H9 (cell line): ENCODE measurements around the gene KHSRP. TPM values are rescaled to one million over a fixed set of nuclear protein-coding genes. Genes with fewer than 3 reads are reported as not detected.

Experiments used
- DNase-seq: peaks from one replicate; pipeline ENCODE4 v3.0.0-alpha.2; 2017
- H2AFZ ChIP-seq: one replicate; pipeline ENCODE4 v1.6.1; 2013; ENCODE audit warnings: mild to moderate bottlenecking, low read length, control low read depth, moderate library complexity
- H2AK5ac ChIP-seq: 2 replicates; pipeline ENCODE4 v1.6.1; 2013; ENCODE audit warnings: low read length, control low read depth, mixed read lengths; ENCODE audit not compliant: insufficient read length
- H2BK120ac ChIP-seq: one replicate; pipeline ENCODE4 v1.6.1; 2013; ENCODE audit warnings: low read depth, mild to moderate bottlenecking, low read length, control low read depth, inconsistent platforms; ENCODE audit not compliant: poor library complexity, severe bottlenecking
- H2BK12ac ChIP-seq: 2 replicates; pipeline ENCODE4 v1.6.1; 2013; ENCODE audit warnings: low read length, control low read depth, mixed read lengths, low read depth; ENCODE audit not compliant: insufficient read length
- H2BK15ac ChIP-seq: 2 replicates; pipeline ENCODE4 v1.6.1; 2013; ENCODE audit warnings: low read depth, low read length, control low read depth
- H2BK20ac ChIP-seq: one replicate; pipeline ENCODE4 v1.6.1; 2013; ENCODE audit warnings: low read depth, mild to moderate bottlenecking, low read length, control low read depth, inconsistent platforms; ENCODE audit not compliant: poor library complexity, severe bottlenecking
- H2BK5ac ChIP-seq: 2 replicates; pipeline ENCODE4 v1.6.1; 2013; ENCODE audit warnings: low read length, control low read depth, mixed read lengths; ENCODE audit not compliant: insufficient read length
- H3K14ac ChIP-seq: 2 replicates; pipeline ENCODE4 v1.6.1; 2013; ENCODE audit warnings: low read length, control low read depth; ENCODE audit not compliant: insufficient read depth
- H3K18ac ChIP-seq: 2 replicates; pipeline ENCODE4 v1.6.1; 2013; ENCODE audit warnings: low read depth, mild to moderate bottlenecking, mixed read lengths, low read length, control low read depth; ENCODE audit not compliant: insufficient read length
- H3K23ac ChIP-seq: 2 replicates; pipeline ENCODE4 v1.6.1; 2013; ENCODE audit warnings: low read length, control low read depth, mixed read lengths, low read depth; ENCODE audit not compliant: insufficient read length
- H3K23me2 ChIP-seq: 2 replicates; pipeline ENCODE4 v1.6.1; 2013; ENCODE audit warnings: low read depth, mild to moderate bottlenecking, mixed read lengths, low read length, control low read depth; ENCODE audit not compliant: insufficient read length, poor library complexity, severe bottlenecking
- H3K27ac ChIP-seq: 2 replicates; pipeline ENCODE4 v1.5.1; 2013; ENCODE audit warnings: low read length, control low read depth, mixed read lengths, low read depth; ENCODE audit not compliant: insufficient read length
- H3K27me3 ChIP-seq: 2 replicates; pipeline ENCODE4 v1.6.1; 2013; ENCODE audit warnings: low read length, control low read depth, inconsistent platforms; ENCODE audit not compliant: insufficient read depth
- H3K4ac ChIP-seq: 2 replicates; pipeline ENCODE4 v1.6.1; 2013; ENCODE audit warnings: low read depth, mild to moderate bottlenecking, control low read depth, inconsistent platforms, low read length, moderate library complexity
- H3K4me1 ChIP-seq: 2 replicates; pipeline ENCODE4 v1.6.1; 2013; ENCODE audit warnings: low read length, control low read depth, inconsistent platforms; ENCODE audit not compliant: insufficient read depth
- H3K4me2 ChIP-seq: 2 replicates; pipeline ENCODE4 v1.6.1; 2013; ENCODE audit warnings: low read length, control low read depth, mixed read lengths; ENCODE audit not compliant: insufficient read length, insufficient read depth
- H3K56ac ChIP-seq: 2 replicates; pipeline ENCODE4 v1.6.1; 2013; ENCODE audit warnings: low read depth, mild to moderate bottlenecking, mixed read lengths, low read length, control low read depth; ENCODE audit not compliant: insufficient read length
- H3K79me1 ChIP-seq: 2 replicates; pipeline ENCODE4 v1.6.1; 2013; ENCODE audit warnings: low read depth, mild to moderate bottlenecking, moderate library complexity, low read length, control low read depth, inconsistent platforms; ENCODE audit not compliant: insufficient read depth, poor library complexity, severe bottlenecking
- H3K79me2 ChIP-seq: 2 replicates; pipeline ENCODE4 v1.6.1; 2013; ENCODE audit warnings: low read length, control low read depth, inconsistent platforms; ENCODE audit not compliant: insufficient read depth
- H3K9ac ChIP-seq: 2 replicates; pipeline ENCODE4 v1.6.1; 2013; ENCODE audit warnings: low read length, control low read depth, mixed read lengths; ENCODE audit not compliant: insufficient read length; ENCODE audit errors: extremely low read depth
- H3K9me3 ChIP-seq: one replicate; pipeline ENCODE4 v1.6.1; 2013; ENCODE audit warnings: low read depth, low read length, inconsistent platforms; ENCODE audit not compliant: control insufficient read depth
- H3T11ph ChIP-seq: one replicate; pipeline ENCODE4 v1.6.1; 2013; ENCODE audit warnings: mild to moderate bottlenecking, low read length, control low read depth, inconsistent platforms
- H4K20me1 ChIP-seq: one replicate; pipeline ENCODE4 v1.6.1; 2013; ENCODE audit not compliant: control insufficient read depth, insufficient read length, insufficient read depth
- H4K5ac ChIP-seq: 2 replicates; pipeline ENCODE4 v1.6.1; 2013; ENCODE audit warnings: low read depth, mild to moderate bottlenecking, mixed read lengths, low read length, control low read depth; ENCODE audit not compliant: insufficient read length
- H4K8ac ChIP-seq: replicated peaks from 2 replicates; pipeline ENCODE4 v1.6.1; 2013; ENCODE audit warnings: low read length, control low read depth, mixed read lengths, low read depth; ENCODE audit not compliant: insufficient read length
- H4K91ac ChIP-seq: 2 replicates; pipeline ENCODE4 v1.6.1; 2013; ENCODE audit warnings: low read depth, mild to moderate bottlenecking, moderate library complexity, mixed read lengths, low read length, control low read depth; ENCODE audit not compliant: insufficient read length
- H3K27ac Mint-ChIP-seq, 3 experiments: 2 replicates in 2 of 3; 3 replicates in 1 of 3; pipeline ENCODE4 v1.8.0; 2020 to 2021; ENCODE audit warnings: mixed read lengths in 3 of 3, mild to moderate bottlenecking in 1 of 3, moderate library complexity in 1 of 3
- H3K27me3 Mint-ChIP-seq: 2 replicates; pipeline ENCODE4 v1.8.0; 2021; ENCODE audit warnings: low read depth, mild to moderate bottlenecking, moderate library complexity, mixed read lengths
- H3K36me3 Mint-ChIP-seq, 3 experiments: 2 replicates in 2 of 3; 3 replicates in 1 of 3; pipeline ENCODE4 v1.8.0; 2020 to 2021; ENCODE audit warnings: low read depth in 3 of 3, mixed read lengths in 3 of 3; ENCODE audit not compliant: insufficient read depth in 1 of 3
- H3K4me1 Mint-ChIP-seq, 2 experiments: 2 replicates each; pipeline ENCODE4 v1.8.0; 2020; ENCODE audit warnings: mixed read lengths in 2 of 2
- H3K4me3 Mint-ChIP-seq, 2 experiments: 2 replicates in 1 of 2; 3 replicates in 1 of 2; pipeline ENCODE4 v1.8.0; 2020 to 2021; ENCODE audit warnings: mild to moderate bottlenecking in 2 of 2, mixed read lengths in 2 of 2, moderate library complexity in 1 of 2
- H3K9me3 Mint-ChIP-seq, 2 experiments: 2 replicates in 1 of 2; 3 replicates in 1 of 2; pipeline ENCODE4 v1.8.0; 2020; ENCODE audit warnings: mild to moderate bottlenecking in 2 of 2, mixed read lengths in 2 of 2, moderate library complexity in 1 of 2
- CTCF ChIP-seq: fragments of 200-600 bp; sonication (generic); conservative IDR thresholded peaks from 3 replicates; pipeline ENCODE4 v1.8.0; 2021; ENCODE audit warnings: antibody characterized with exemption, mild to moderate bottlenecking
- WGBS: extraction: QIAGEN DNeasy Blood & Tissue Kit; methylation state at CpG from one replicate; pipeline ENCODE4 v1.1.7; 2013; ENCODE audit warnings: missing lambda C conversion rate, low lambda C conversion rate, mixed read lengths; ENCODE audit not compliant: insufficient read length; ENCODE audit errors: extremely low coverage; 5-methylcytosine and 5-hydroxymethylcytosine counted together
- total RNA-seq: library from RNA; stranded (reverse); gene quantifications from 2 replicates; pipeline ENCODE4 v1.2.1, GENCODE V29; 2021

KHSRP gene
- total RNA-seq, 1 experiment from 2014 or later, result 602 TPM

GRCh38 chr19:6452899-6453298, 28.3 kb upstream of the KHSRP start:
- H3K27ac ChIP-seq, result no peak overlapping the region
- no peaks in the 10 kb centered on the region for H4K20me1 ChIP-seq
- H2BK15ac ChIP-seq, result no peak overlapping the region
- DNase-seq, result no peak
- no peak overlapping the region for H2BK12ac ChIP-seq
- no peak overlapping the region for H3K9ac ChIP-seq
- no peak overlapping the region for H4K5ac ChIP-seq
- no peak overlapping the region for H3K4me2 ChIP-seq
- no peaks in the 10 kb centered on the region for H3K27me3 Mint-ChIP-seq
- H3K23me2 ChIP-seq, result no peaks in the 10 kb centered on the region
- H2BK5ac ChIP-seq, result no peak overlapping the region
- H3K9me3 Mint-ChIP-seq, result peaks cover 6 to 7% of the 10 kb centered on the region in 2 experiments; a peak in 4 of 5 replicates
- no peak overlapping the region for H3K56ac ChIP-seq
- no peak overlapping the region for H2AK5ac ChIP-seq
- no peak overlapping the region for H4K8ac ChIP-seq
- H3K4me3 Mint-ChIP-seq, result no peak overlapping the region
- no peak overlapping the region for H2BK120ac ChIP-seq
- H3K23ac ChIP-seq, result no peak overlapping the region
- no peak for TF ChIP-seq CTCF
- no peak overlapping the region for H3K14ac ChIP-seq
- no peak overlapping the region for H3K27ac Mint-ChIP-seq
- H3K18ac ChIP-seq, result no peak overlapping the region
- no peak overlapping the region for H3T11ph ChIP-seq
- no peak overlapping the region for H2BK20ac ChIP-seq
- H3K4me1 ChIP-seq, result no peaks in the 10 kb centered on the region
- H4K91ac ChIP-seq, result no peak overlapping the region
- peaks cover 31 to 53% (median 48%) of the 10 kb centered on the region in 3 experiments for H3K36me3 Mint-ChIP-seq
- no peak overlapping the region for H3K4ac ChIP-seq
- no peaks in the 10 kb centered on the region for H3K79me2 ChIP-seq
- no peaks in the 10 kb centered on the region for H3K27me3 ChIP-seq
- no peak overlapping the region for H2AFZ ChIP-seq
- H3K79me1 ChIP-seq, result no peaks in the 10 kb centered on the region
- no CpG with 5 or more reads among the region's 2 CpGs for WGBS
- H3K4me1 Mint-ChIP-seq, result no peaks in the 10 kb centered on the region; a peak in 1 of 4 replicates
- peaks cover 8% of the 10 kb centered on the region for H3K9me3 ChIP-seq
